HEK293 (cell line): ENCODE measurements around the gene SUPT5H.
A peak's percentile ranks its signal among the peaks of the same experiment; 100 is the strongest.

Source experiments
- GLI4 ChIP-seq: fragments of 450-650 bp; formaldehyde crosslinking; IDR thresholded peaks from 2 replicates; pipeline ENCODE4 v1.5.1; 2016; ENCODE audit warnings: missing biosample characterization, missing genetic modification characterization
- IKZF3 ChIP-seq: fragments of 450-650 bp; IDR thresholded peaks from 2 replicates; pipeline ENCODE4 v1.5.0; 2018; ENCODE audit warnings: missing biosample characterization, mild to moderate bottlenecking, missing genetic modification characterization, moderate library complexity
- KLF1 ChIP-seq: fragments of 450-650 bp; formaldehyde crosslinking; IDR thresholded peaks from 2 replicates; pipeline ENCODE4 v1.5.1; 2016; ENCODE audit warnings: missing biosample characterization, missing genetic modification characterization
- MEIS1 ChIP-seq: sonication (generic); formaldehyde crosslinking; IDR thresholded peaks from 2 replicates; pipeline ENCODE4 v1.8.1; 2022; ENCODE audit warnings: missing genetic modification reagents, mild to moderate bottlenecking, borderline replicate concordance
- OSR2 ChIP-seq: fragments of 450-650 bp; formaldehyde crosslinking; IDR thresholded peaks from 2 replicates; pipeline ENCODE4 v1.5.1; 2016; ENCODE audit warnings: missing biosample characterization, missing genetic modification characterization
- SETDB1 ChIP-seq: IDR thresholded peaks from one replicate; pipeline ENCODE4 v1.6.1; 2017; ENCODE audit warnings: mild to moderate bottlenecking, low read length, moderate library complexity, mixed read lengths; ENCODE audit not compliant: insufficient read length
- SP2 ChIP-seq: fragments of 450-650 bp; formaldehyde crosslinking; IDR thresholded peaks from 2 replicates; pipeline ENCODE4 v1.5.1; 2016; ENCODE audit warnings: missing biosample characterization, missing genetic modification characterization
- ZFP41 ChIP-seq: fragments of 450-650 bp; formaldehyde crosslinking; IDR thresholded peaks from 2 replicates; pipeline ENCODE4 v1.5.1; 2016; ENCODE audit warnings: missing biosample characterization, missing genetic modification characterization, borderline replicate concordance
- ZNF112 ChIP-seq: fragments of 450-650 bp; formaldehyde crosslinking; IDR thresholded peaks from 2 replicates; pipeline ENCODE4 v1.5.0; 2017; ENCODE audit warnings: missing biosample characterization, missing genetic modification characterization
- ZNF138 ChIP-seq: fragments of 450-650 bp; formaldehyde crosslinking; IDR thresholded peaks from 2 replicates; pipeline ENCODE4 v1.5.1; 2016; ENCODE audit warnings: missing biosample characterization, missing genetic modification characterization, borderline replicate concordance
- ZNF175 ChIP-seq: fragments of 450-650 bp; formaldehyde crosslinking; IDR thresholded peaks from 2 replicates; pipeline ENCODE4 v1.5.1; 2016; ENCODE audit warnings: missing biosample characterization, missing genetic modification characterization
- ZNF19 ChIP-seq: fragments of 450-650 bp; formaldehyde crosslinking; IDR thresholded peaks from 2 replicates; pipeline ENCODE4; 2016; ENCODE audit warnings: missing biosample characterization, missing genetic modification characterization, low read depth
- ZNF2 ChIP-seq: fragments of 450-650 bp; formaldehyde crosslinking; IDR thresholded peaks from 2 replicates; pipeline ENCODE4 v1.5.1; 2016; ENCODE audit warnings: missing biosample characterization, missing genetic modification characterization
- ZNF211 ChIP-seq: fragments of 450-650 bp; formaldehyde crosslinking; IDR thresholded peaks from 2 replicates; pipeline ENCODE4 v1.5.1; 2016; ENCODE audit warnings: low read depth, missing biosample characterization, missing genetic modification characterization
- ZNF23 ChIP-seq: fragments of 450-650 bp; formaldehyde crosslinking; IDR thresholded peaks from 2 replicates; pipeline ENCODE4 v1.5.1; 2016; ENCODE audit warnings: missing biosample characterization, missing genetic modification characterization, borderline replicate concordance
- ZNF274 ChIP-seq, 2 experiments: fragments of 200-500 bp in 1 of 2; fragments of 450-650 bp in 1 of 2; sonication (Bioruptor generic) in 1 of 2; formaldehyde crosslinking in 1 of 2; IDR thresholded peaks; 2 replicates each; pipeline versions ENCODE4 v1.5.1 to v1.6.1; 2014 to 2016; ENCODE audit warnings: borderline replicate concordance in 1 of 2, inconsistent platforms in 1 of 2, low read length in 1 of 2, missing biosample characterization in 1 of 2, missing genetic modification characterization in 1 of 2
- ZNF311 ChIP-seq: fragments of 450-650 bp; formaldehyde crosslinking; IDR thresholded peaks from 2 replicates; pipeline ENCODE4 v1.5.1; 2017; ENCODE audit warnings: missing biosample characterization, missing genetic modification characterization, borderline replicate concordance
- ZNF426 ChIP-seq: fragments of 450-650 bp; formaldehyde crosslinking; IDR thresholded peaks from 2 replicates; pipeline ENCODE4 v1.5.1; 2017; ENCODE audit warnings: missing biosample characterization, missing genetic modification characterization, mild to moderate bottlenecking, inconsistent platforms, moderate library complexity
- ZNF560 ChIP-seq: fragments of 450-650 bp; formaldehyde crosslinking; IDR thresholded peaks from 2 replicates; pipeline ENCODE4 v1.5.1; 2017; ENCODE audit warnings: missing biosample characterization, missing genetic modification characterization, borderline replicate concordance
- ZNF585B ChIP-seq: fragments of 450-650 bp; formaldehyde crosslinking; IDR thresholded peaks from 2 replicates; pipeline ENCODE4 v1.5.1; 2016; ENCODE audit warnings: missing biosample characterization, missing genetic modification characterization
- ZNF664 ChIP-seq: fragments of 450-650 bp; formaldehyde crosslinking; IDR thresholded peaks from 2 replicates; pipeline ENCODE4 v1.5.1; 2016; ENCODE audit warnings: missing biosample characterization, missing genetic modification characterization
- ZSCAN16 ChIP-seq: fragments of 450-650 bp; formaldehyde crosslinking; IDR thresholded peaks from 2 replicates; pipeline ENCODE4 v1.5.1; 2016; ENCODE audit warnings: missing biosample characterization, missing genetic modification characterization
- ZSCAN30 ChIP-seq: fragments of 450-650 bp; IDR thresholded peaks from 2 replicates; pipeline ENCODE4 v1.5.1; 2018; ENCODE audit warnings: missing biosample characterization, mild to moderate bottlenecking, missing genetic modification characterization, moderate library complexity
- TF ChIP-seq, protein P1 (sequence below): fragments of 450-650 bp; formaldehyde crosslinking; IDR thresholded peaks from 2 replicates; pipeline ENCODE4 v1.5.1; 2016; ENCODE audit warnings: missing biosample characterization, missing genetic modification characterization
- TF ChIP-seq, protein P2 (sequence below): fragments of 450-650 bp; formaldehyde crosslinking; IDR thresholded peaks from 2 replicates; pipeline ENCODE4 v1.5.1; 2016; ENCODE audit warnings: missing biosample characterization, missing genetic modification characterization
- TF ChIP-seq, protein P3 (sequence below): fragments of 450-650 bp; formaldehyde crosslinking; IDR thresholded peaks from 2 replicates; pipeline ENCODE4 v1.5.1; 2016; ENCODE audit warnings: missing biosample characterization, missing genetic modification characterization
- TF ChIP-seq, protein P4 (sequence below): fragments of 450-650 bp; formaldehyde crosslinking; IDR thresholded peaks from 2 replicates; pipeline ENCODE4 v1.5.1; 2016; ENCODE audit warnings: missing biosample characterization, missing genetic modification characterization
- TF ChIP-seq, protein P5 (sequence below): fragments of 450-650 bp; formaldehyde crosslinking; IDR thresholded peaks from 2 replicates; pipeline ENCODE4 v1.5.1; 2016; ENCODE audit warnings: missing biosample characterization, missing genetic modification characterization
- TF ChIP-seq, protein P6 (sequence below): fragments of 450-650 bp; formaldehyde crosslinking; IDR thresholded peaks from 2 replicates; pipeline ENCODE4 v1.5.1; 2016; ENCODE audit warnings: missing biosample characterization, missing genetic modification characterization

SUPT5H gene

DNA sequence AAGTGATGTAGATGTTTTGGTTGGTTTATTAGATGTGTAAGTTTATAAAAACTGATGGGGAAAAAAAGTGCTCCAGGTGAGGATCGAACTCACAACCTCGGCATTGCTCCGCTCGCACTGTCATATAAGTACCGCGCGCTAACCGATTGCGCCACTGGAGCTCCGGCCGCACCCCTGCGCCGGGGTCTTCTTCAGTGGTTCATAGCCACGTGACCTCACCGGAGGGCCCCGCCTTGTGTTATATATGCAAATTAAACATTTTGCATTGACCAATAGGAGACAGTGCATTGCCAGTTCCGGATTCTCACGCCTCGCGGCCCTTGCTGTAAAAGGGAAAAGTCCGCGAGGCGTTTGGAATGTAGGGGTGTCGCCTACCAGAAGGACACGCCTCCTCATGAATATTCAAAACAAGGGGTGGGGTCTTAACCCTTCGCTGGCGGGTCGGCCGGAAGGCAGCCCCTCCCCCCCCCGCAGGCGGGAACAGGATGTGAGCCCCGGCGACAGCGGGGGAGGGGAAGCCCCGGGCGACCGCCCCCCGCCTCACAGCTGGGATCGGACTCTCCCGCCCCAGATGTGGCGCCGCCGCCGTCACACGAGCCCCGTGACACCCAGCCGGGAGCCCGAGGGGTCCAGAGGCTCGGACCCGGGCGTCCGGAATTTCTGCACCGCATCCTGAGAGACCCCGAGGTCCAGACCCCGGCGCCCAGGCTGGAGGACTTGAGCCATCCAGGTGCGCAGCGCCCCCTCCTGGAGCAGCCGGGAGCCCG, 33.1 kb upstream of the SUPT5H start, which contains the start of gene PLEKHG2 (continued):
- TF ChIP-seq, protein P1, sequence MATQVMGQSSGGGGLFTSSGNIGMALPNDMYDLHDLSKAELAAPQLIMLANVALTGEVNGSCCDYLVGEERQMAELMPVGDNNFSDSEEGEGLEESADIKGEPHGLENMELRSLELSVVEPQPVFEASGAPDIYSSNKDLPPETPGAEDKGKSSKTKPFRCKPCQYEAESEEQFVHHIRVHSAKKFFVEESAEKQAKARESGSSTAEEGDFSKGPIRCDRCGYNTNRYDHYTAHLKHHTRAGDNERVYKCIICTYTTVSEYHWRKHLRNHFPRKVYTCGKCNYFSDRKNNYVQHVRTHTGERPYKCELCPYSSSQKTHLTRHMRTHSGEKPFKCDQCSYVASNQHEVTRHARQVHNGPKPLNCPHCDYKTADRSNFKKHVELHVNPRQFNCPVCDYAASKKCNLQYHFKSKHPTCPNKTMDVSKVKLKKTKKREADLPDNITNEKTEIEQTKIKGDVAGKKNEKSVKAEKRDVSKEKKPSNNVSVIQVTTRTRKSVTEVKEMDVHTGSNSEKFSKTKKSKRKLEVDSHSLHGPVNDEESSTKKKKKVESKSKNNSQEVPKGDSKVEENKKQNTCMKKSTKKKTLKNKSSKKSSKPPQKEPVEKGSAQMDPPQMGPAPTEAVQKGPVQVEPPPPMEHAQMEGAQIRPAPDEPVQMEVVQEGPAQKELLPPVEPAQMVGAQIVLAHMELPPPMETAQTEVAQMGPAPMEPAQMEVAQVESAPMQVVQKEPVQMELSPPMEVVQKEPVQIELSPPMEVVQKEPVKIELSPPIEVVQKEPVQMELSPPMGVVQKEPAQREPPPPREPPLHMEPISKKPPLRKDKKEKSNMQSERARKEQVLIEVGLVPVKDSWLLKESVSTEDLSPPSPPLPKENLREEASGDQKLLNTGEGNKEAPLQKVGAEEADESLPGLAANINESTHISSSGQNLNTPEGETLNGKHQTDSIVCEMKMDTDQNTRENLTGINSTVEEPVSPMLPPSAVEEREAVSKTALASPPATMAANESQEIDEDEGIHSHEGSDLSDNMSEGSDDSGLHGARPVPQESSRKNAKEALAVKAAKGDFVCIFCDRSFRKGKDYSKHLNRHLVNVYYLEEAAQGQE: no peak; the same call in 1 of the 2 replicates
- TF ChIP-seq MEIS1 (CRISPR knock-in tag) (no peak), GLI4 (tag by site-specific recombination) (no peak), ZNF112 (no peak), ZNF19 (tag by site-specific recombination) (0 out of 2 replicates have a peak, but pooled peaks have one; percentile 2), ZNF426 (tag by site-specific recombination) (no peak), KLF1 (tag by site-specific recombination) (peak; percentile 78), SP2 (tag by site-specific recombination) (peak; percentile 94), OSR2 (peak; percentile 19), ZNF560 (no peak), ZNF138 (tag by site-specific recombination) (no peak), ZSCAN30 (tag by site-specific recombination) (peak; percentile 97), ZNF585B (tag by site-specific recombination) (no peak), ZSCAN16 (0 out of 2 replicates have a peak, but pooled peaks have one; percentile 81), ZFP41 (tag by site-specific recombination) (no peak), SETDB1 (no peak), ZNF175 (no peak), ZNF2 (tag by site-specific recombination) (peak; percentile 99), ZNF211 (tag by site-specific recombination) (no peak), ZNF23 (tag by site-specific recombination) (no peak), ZNF274 (IDR thresholded peaks at IDR 0.05; ENCODE audit: low read length) (no peak), ZNF274 (tag by site-specific recombination; IDR thresholded peaks at IDR 0.05; ENCODE audit: borderline replicate concordance) (no peak), ZNF664 (tag by site-specific recombination) (0 out of 2 replicates have a peak, but pooled peaks have one; percentile 13), ZNF311 (no peak), IKZF3 (tag by site-specific recombination) (peak; percentile 91)
- TF ChIP-seq, protein P2, sequence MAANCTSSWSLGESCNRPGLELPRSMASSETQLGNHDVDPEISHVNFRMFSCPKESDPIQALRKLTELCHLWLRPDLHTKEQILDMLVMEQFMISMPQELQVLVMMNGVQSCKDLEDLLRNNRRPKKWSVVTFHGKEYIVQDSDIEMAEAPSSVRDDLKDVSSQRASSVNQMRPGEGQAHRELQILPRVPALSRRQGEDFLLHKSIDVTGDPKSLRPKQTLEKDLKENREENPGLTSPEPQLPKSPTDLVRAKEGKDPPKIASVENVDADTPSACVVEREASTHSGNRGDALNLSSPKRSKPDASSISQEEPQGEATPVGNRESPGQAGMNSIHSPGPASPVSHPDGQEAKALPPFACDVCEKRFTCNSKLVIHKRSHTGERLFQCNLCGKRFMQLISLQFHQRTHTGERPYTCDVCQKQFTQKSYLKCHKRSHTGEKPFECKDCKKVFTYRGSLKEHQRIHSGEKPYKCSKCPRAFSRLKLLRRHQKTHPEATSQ (tag by site-specific recombination): no peak
- TF ChIP-seq, protein P3, sequence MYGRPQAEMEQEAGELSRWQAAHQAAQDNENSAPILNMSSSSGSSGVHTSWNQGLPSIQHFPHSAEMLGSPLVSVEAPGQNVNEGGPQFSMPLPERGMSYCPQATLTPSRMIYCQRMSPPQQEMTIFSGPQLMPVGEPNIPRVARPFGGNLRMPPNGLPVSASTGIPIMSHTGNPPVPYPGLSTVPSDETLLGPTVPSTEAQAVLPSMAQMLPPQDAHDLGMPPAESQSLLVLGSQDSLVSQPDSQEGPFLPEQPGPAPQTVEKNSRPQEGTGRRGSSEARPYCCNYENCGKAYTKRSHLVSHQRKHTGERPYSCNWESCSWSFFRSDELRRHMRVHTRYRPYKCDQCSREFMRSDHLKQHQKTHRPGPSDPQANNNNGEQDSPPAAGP (tag by site-specific recombination): peak; percentile 88
- TF ChIP-seq, protein P4, sequence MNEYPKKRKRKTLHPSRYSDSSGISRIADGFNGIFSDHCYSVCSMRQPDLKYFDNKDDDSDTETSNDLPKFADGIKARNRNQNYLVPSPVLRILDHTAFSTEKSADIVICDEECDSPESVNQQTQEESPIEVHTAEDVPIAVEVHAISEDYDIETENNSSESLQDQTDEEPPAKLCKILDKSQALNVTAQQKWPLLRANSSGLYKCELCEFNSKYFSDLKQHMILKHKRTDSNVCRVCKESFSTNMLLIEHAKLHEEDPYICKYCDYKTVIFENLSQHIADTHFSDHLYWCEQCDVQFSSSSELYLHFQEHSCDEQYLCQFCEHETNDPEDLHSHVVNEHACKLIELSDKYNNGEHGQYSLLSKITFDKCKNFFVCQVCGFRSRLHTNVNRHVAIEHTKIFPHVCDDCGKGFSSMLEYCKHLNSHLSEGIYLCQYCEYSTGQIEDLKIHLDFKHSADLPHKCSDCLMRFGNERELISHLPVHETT (tag by site-specific recombination): peak; percentile 98
- TF ChIP-seq, protein P5, sequence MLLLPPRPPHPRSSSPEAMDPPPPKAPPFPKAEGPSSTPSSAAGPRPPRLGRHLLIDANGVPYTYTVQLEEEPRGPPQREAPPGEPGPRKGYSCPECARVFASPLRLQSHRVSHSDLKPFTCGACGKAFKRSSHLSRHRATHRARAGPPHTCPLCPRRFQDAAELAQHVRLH (tag by site-specific recombination): peak; percentile 99
- TF ChIP-seq, protein P6, sequence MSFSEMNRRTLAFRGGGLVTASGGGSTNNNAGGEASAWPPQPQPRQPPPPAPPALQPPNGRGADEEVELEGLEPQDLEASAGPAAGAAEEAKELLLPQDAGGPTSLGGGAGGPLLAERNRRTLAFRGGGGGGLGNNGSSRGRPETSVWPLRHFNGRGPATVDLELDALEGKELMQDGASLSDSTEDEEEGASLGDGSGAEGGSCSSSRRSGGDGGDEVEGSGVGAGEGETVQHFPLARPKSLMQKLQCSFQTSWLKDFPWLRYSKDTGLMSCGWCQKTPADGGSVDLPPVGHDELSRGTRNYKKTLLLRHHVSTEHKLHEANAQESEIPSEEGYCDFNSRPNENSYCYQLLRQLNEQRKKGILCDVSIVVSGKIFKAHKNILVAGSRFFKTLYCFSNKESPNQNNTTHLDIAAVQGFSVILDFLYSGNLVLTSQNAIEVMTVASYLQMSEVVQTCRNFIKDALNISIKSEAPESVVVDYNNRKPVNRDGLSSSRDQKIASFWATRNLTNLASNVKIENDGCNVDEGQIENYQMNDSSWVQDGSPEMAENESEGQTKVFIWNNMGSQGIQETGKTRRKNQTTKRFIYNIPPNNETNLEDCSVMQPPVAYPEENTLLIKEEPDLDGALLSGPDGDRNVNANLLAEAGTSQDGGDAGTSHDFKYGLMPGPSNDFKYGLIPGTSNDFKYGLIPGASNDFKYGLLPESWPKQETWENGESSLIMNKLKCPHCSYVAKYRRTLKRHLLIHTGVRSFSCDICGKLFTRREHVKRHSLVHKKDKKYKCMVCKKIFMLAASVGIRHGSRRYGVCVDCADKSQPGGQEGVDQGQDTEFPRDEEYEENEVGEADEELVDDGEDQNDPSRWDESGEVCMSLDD (tag by site-specific recombination): peak; percentile 99
